ENCODE data around the gene PPP1R10. TPM values are rescaled to one million over a fixed set of nuclear protein-coding genes. Genes with fewer than 3 reads are reported as not detected.

Gene PPP1R10
- total RNA-seq, 4 donors from 2014 or later: 49.1 to 72.2 (median 57.0) TPM

- intact Hi-C loops (cut with DNase I): no loop called here
- DNase-seq: peak; percentile 87
- peak within 1 kb of the TSS; percentile 43 to 98 (median 94) for H3K4me3 ChIP-seq (replicated peaks in 1 of 3)
- H3K4me1 ChIP-seq: peaks cover 19 to 21% of the 10 kb centered on the region in 2 donors
- H3K27me3 ChIP-seq: no peaks in the 10 kb centered on the region
- no peak for TF ChIP-seq CTCF (IDR thresholded peaks at IDR 0.05)
- peak; percentile 20 to 34 for TF ChIP-seq POLR2A (IDR thresholded peaks at IDR 0.05)
- 0 to 1% methylated on average over 39 to 41 of the region's 42 CpGs for WGBS, 2 donors
- H3K27ac ChIP-seq: peak within 1 kb of the TSS; percentile 94 to 99 (median 95)
- no peaks in the 10 kb centered on the region for H3K9me3 ChIP-seq
- H3K36me3 ChIP-seq: peaks cover 17 to 19% of the 10 kb centered on the region in 2 donors
These were observed 59.9 kb downstream of the PPP1R10 start, which contains the start of gene PRR3 for GRCh38 chr6:30556906-30557682. TSS of gene PRR3 (plus strand) at chr6:30557295. CDS start at chr6:30557345, 50 bp downstream.

GRCh38 chr6:30556066-30556905, 60.8 kb downstream of the PPP1R10 start, which contains the start of gene GNL1:
TSS of gene GNL1 (minus strand) at chr6:30556489. CDS start at chr6:30556203, 286 bp downstream.
- intact Hi-C loops (cut with DNase I): no loop called here
- peaks cover 19 to 26% of the 10 kb centered on the region in 2 donors for H3K36me3 ChIP-seq

GRCh38 chr6:30555816-30556065, 61.3 kb downstream of the PPP1R10 start:
- H3K4me3 ChIP-seq (replicated peaks in 1 of 3): peak overlapping the region; percentile 43 to 98 (median 94)
- TF ChIP-seq POLR2A (IDR thresholded peaks at IDR 0.05) (no peak), CTCF (IDR thresholded peaks at IDR 0.05) (no peak)
- intact Hi-C loops (cut with DNase I): no loop called here
- DNase-seq: no peak
- peaks cover 24 to 31% of the 10 kb centered on the region in 2 donors for H3K36me3 ChIP-seq
- H3K27ac ChIP-seq: peak overlapping the region; percentile 94 to 99 (median 95)
- peaks cover 19 to 21% of the 10 kb centered on the region in 2 donors for H3K4me1 ChIP-seq
- H3K9me3 ChIP-seq: no peaks in the 10 kb centered on the region
- no peaks in the 10 kb centered on the region for H3K27me3 ChIP-seq
- WGBS, 2 donors: 0 to 3% methylated on average over 2 to 12 of the region's 15 CpGs

More at GRCh38 chr6:30556066-30556905, 60.8 kb downstream of the PPP1R10 start, which contains the start of gene GNL1:
- Histone ChIP-seq H3K27ac (peak within 1 kb of the TSS; percentile 94 to 99 (median 95)), H3K27me3 (no peaks in the 10 kb centered on the region), H3K9me3 (no peaks in the 10 kb centered on the region), H3K4me1 (peaks cover 19 to 21% of the 10 kb centered on the region in 2 donors), H3K4me3 (replicated peaks in 1 of 3) (peak within 1 kb of the TSS; percentile 43 to 98 (median 94))
- WGBS, 2 donors: 0% methylated on average over 27 to 49 of the region's 71 CpGs
- DNase-seq: peak; percentile 98
- TF ChIP-seq CTCF (IDR thresholded peaks at IDR 0.05) (peak in 1 of 6 experiments; percentile 8), POLR2A (IDR thresholded peaks at IDR 0.05) (peak in 1 of 2 donors; percentile 55)

- peaks cover 28 to 33% of the 10 kb centered on the region in 2 donors for H3K36me3 ChIP-seq
- no peaks in the 10 kb centered on the region for H3K9me3 ChIP-seq
- no peaks in the 10 kb centered on the region for H3K27me3 ChIP-seq
- H3K27ac ChIP-seq: peak overlapping the region; percentile 94 to 99 (median 95)
- no peak for TF ChIP-seq CTCF (IDR thresholded peaks at IDR 0.05)
- no peak for TF ChIP-seq POLR2A (IDR thresholded peaks at IDR 0.05)
- H3K4me3 ChIP-seq (replicated peaks in 1 of 3): peak overlapping the region; percentile 43 to 98 (median 94)
- peak; percentile 57 to 59 for DNase-seq
- H3K4me1 ChIP-seq: peaks cover 19 to 21% of the 10 kb centered on the region in 2 donors
- WGBS, 2 donors: 12 to 13% methylated on average over 27 to 31 of the region's 34 CpGs
- intact Hi-C loops (cut with DNase I): no loop called here
These were observed 61.9 kb downstream of the PPP1R10 start for GRCh38 chr6:30554962-30555815.

Data from thyroid gland (tissue), 4 donors.